Trophoblast cell (in vitro differentiated cells and primary cell): ENCODE results near the gene MKS1.

Experiments used
- DNase-seq, 2 donors: peaks; one replicate each; pipeline ENCODE4 v3.0.0-alpha.2; 2016
- H2AFZ ChIP-seq: 2 replicates; pipeline ENCODE4 v1.6.1; 2013; ENCODE audit warnings: low read length, moderate library complexity, mild to moderate bottlenecking; ENCODE audit not compliant: insufficient read depth, poor library complexity
- H2AK5ac ChIP-seq: 2 replicates; pipeline ENCODE4 v1.6.1; 2013; ENCODE audit warnings: mild to moderate bottlenecking, low read length
- H2BK120ac ChIP-seq: 2 replicates; pipeline ENCODE4 v1.6.1; 2013; ENCODE audit warnings: low read length, mild to moderate bottlenecking, moderate library complexity; ENCODE audit not compliant: insufficient read depth, poor library complexity
- H2BK12ac ChIP-seq: 2 replicates; pipeline ENCODE4 v1.6.1; 2013; ENCODE audit warnings: mild to moderate bottlenecking, low read length, moderate library complexity
- H2BK5ac ChIP-seq: 2 replicates; pipeline ENCODE4 v1.6.1; 2013; ENCODE audit warnings: low read length, low read depth, moderate library complexity, mild to moderate bottlenecking; ENCODE audit not compliant: poor library complexity
- H3K14ac ChIP-seq: 2 replicates; pipeline ENCODE4 v1.6.1; 2013; ENCODE audit warnings: mild to moderate bottlenecking, low read length
- H3K18ac ChIP-seq: 2 replicates; pipeline ENCODE4 v1.6.1; 2013; ENCODE audit warnings: mild to moderate bottlenecking, low read length
- H3K23ac ChIP-seq: 2 replicates; pipeline ENCODE4 v1.6.1; 2013; ENCODE audit warnings: low read length
- H3K27ac ChIP-seq: 2 replicates; pipeline ENCODE4 v1.5.1; 2013; ENCODE audit warnings: low read depth, mild to moderate bottlenecking, inconsistent platforms, low read length, moderate library complexity
- H3K27me3 ChIP-seq: 2 replicates; pipeline ENCODE4 v1.6.1; 2013; ENCODE audit warnings: inconsistent platforms, mild to moderate bottlenecking, low read length, moderate library complexity; ENCODE audit not compliant: insufficient read depth
- H3K36me3 ChIP-seq, 2 experiments: 1 replicate in 1 of 2; 2 replicates in 1 of 2; pipeline ENCODE4 v1.6.1; 2013; ENCODE audit warnings: low read length in 2 of 2, mild to moderate bottlenecking in 2 of 2, moderate library complexity in 1 of 2; ENCODE audit not compliant: insufficient read depth in 2 of 2, control insufficient read depth in 1 of 2
- H3K4ac ChIP-seq: 2 replicates; pipeline ENCODE4 v1.6.1; 2013; ENCODE audit warnings: low read depth, mild to moderate bottlenecking, low read length, moderate library complexity
- H3K4me1 ChIP-seq, 2 experiments: 1 replicate in 1 of 2; 2 replicates in 1 of 2; pipeline ENCODE4 v1.6.1; 2013; ENCODE audit warnings: low read length in 2 of 2, mild to moderate bottlenecking in 2 of 2, moderate library complexity in 1 of 2; ENCODE audit not compliant: insufficient read depth in 2 of 2, control insufficient read depth in 1 of 2
- H3K4me2 ChIP-seq: 2 replicates; pipeline ENCODE4 v1.6.1; 2013; ENCODE audit warnings: inconsistent platforms, mild to moderate bottlenecking, low read length, moderate library complexity
- H3K4me3 ChIP-seq: 2 replicates; pipeline ENCODE4 v1.5.1; 2013; ENCODE audit warnings: mild to moderate bottlenecking, low read depth, low read length, inconsistent platforms
- H3K79me1 ChIP-seq: one replicate; pipeline ENCODE4 v1.6.1; 2013; ENCODE audit warnings: low read length
- H3K79me2 ChIP-seq: 2 replicates; pipeline ENCODE4 v1.6.1; 2013; ENCODE audit warnings: low read length, mild to moderate bottlenecking; ENCODE audit not compliant: control insufficient read depth, insufficient read depth, poor library complexity
- H3K9ac ChIP-seq: 2 replicates; pipeline ENCODE4 v1.6.1; 2013; ENCODE audit warnings: mild to moderate bottlenecking, low read length
- H3K9me3 ChIP-seq: 2 replicates; pipeline ENCODE4 v1.6.1; 2013; ENCODE audit warnings: low read depth, mild to moderate bottlenecking, control low read depth, inconsistent platforms, low read length; ENCODE audit not compliant: insufficient read depth
- H4K12ac ChIP-seq: 2 replicates; pipeline ENCODE4 v1.6.1; 2013; ENCODE audit warnings: low read depth, mild to moderate bottlenecking, low read length, moderate library complexity
- H4K8ac ChIP-seq: 2 replicates; pipeline ENCODE4 v1.6.1; 2013; ENCODE audit warnings: low read depth, mild to moderate bottlenecking, low read length, moderate library complexity
- H4K91ac ChIP-seq: one replicate; pipeline ENCODE4 v1.6.1; 2013; ENCODE audit warnings: low read depth, mild to moderate bottlenecking, low read length, moderate library complexity
- WGBS: extraction: QIAGEN DNeasy Blood & Tissue Kit; methylation state at CpG from one replicate; pipeline ENCODE4 v1.1.7; 2013; ENCODE audit warnings: missing lambda C conversion rate; ENCODE audit not compliant: insufficient read length, insufficient coverage; ENCODE audit errors: extremely low coverage; 5-methylcytosine and 5-hydroxymethylcytosine counted together

MKS1 gene

DNA sequence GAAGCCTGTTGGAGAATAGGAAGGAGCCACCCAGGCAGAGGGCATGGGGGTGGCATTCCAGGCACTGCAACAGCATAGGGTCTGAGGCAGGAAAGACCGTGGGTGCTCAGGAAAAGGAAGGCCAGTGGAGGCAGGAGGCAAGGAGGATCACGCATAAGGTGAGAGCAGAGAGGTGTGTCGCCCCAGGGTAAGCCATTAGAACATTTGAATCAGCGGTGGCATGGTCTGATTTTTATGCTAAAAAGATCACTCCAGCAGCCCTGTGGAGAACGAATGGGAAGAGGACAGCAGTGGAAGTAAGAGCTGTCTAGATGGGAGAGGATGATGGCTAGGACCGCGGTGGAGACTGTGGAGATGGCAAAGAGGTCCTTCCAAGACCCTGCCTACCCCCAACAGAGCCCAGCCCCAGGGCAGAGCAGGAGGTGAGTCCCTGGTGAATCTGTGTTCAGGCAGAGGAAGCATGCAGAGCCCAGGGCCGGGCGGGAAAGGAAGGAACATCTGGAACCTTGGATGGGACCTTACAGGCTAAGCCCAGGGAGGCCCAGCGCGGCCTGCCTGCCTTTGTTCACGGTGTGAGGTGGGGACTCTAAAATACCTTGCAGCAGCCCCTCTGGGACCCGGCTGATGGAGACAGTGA, 27.2 kb upstream of the MKS1 start:
- no peak overlapping the region for H3K4me2 ChIP-seq
- H2BK12ac ChIP-seq, result no peak overlapping the region
- WGBS, result no CpG with 5 or more reads among the region's 13 CpGs
- H3K4me3 ChIP-seq, result no peak overlapping the region
- DNase-seq, result no peak
- peaks cover 2% of the 10 kb centered on the region for H3K9me3 ChIP-seq
- no peak overlapping the region for H2BK5ac ChIP-seq
- H3K27me3 ChIP-seq, result peaks cover 27% of the 10 kb centered on the region
- H3K36me3 ChIP-seq, result no peaks in the 10 kb centered on the region
- no peak overlapping the region for H3K23ac ChIP-seq
- no peak overlapping the region for H2BK120ac ChIP-seq
- H4K12ac ChIP-seq, result no peak overlapping the region
- no peak overlapping the region for H2AK5ac ChIP-seq
- H3K4ac ChIP-seq, result no peak overlapping the region
- H3K9ac ChIP-seq, result no peak overlapping the region
- H3K79me2 ChIP-seq, result no peaks in the 10 kb centered on the region
- peaks cover 4 to 6% of the 10 kb centered on the region in 2 experiments for H3K4me1 ChIP-seq
- no peaks in the 10 kb centered on the region for H3K79me1 ChIP-seq
- H2AFZ ChIP-seq, result no peak overlapping the region
- no peak overlapping the region for H3K27ac ChIP-seq
- no peak overlapping the region for H4K8ac ChIP-seq
- no peak overlapping the region for H3K14ac ChIP-seq
- H4K91ac ChIP-seq, result no peak overlapping the region
- no peak overlapping the region for H3K18ac ChIP-seq

DNA sequence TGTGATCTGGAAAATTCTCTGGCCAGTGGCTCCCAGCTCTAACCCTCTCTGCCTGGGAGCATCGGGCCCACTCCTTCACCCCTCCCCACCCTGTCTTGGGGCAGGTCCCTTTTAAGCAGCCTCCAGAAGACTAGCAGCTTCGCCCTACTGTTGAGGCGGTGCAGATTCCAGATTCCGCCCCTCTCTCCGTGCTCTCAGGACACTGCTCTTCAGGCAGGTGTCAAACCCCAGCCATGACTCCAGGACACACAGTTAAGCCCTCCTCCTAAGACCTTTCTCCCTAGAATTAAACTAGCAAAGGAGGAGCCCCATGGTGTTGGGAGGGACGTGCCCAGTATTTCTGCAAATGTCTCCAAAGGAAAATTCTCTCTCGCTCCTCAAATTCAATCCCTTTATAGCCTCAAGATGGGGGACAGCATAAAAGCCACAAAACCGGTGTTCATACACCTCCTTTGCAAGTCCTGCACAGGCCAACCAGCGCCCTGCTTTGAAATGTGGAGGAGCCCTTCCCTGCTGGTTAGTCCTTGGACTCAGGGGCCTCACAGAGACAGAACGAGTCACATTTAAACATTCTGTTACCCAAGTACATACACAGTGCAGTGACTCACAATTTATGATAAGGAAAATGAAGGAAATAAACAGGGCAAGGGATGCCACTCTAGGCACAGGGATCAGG, 26.5 kb upstream of the MKS1 start:
- no peaks in the 10 kb centered on the region for H3K36me3 ChIP-seq
- no peak overlapping the region for H4K91ac ChIP-seq
- H3K4me3 ChIP-seq, result no peak overlapping the region
- H3K79me1 ChIP-seq, result no peaks in the 10 kb centered on the region
- WGBS, result no CpG with 5 or more reads among the region's 10 CpGs
- H3K27ac ChIP-seq, result no peak overlapping the region
- H2AK5ac ChIP-seq, result no peak overlapping the region
- H3K4me2 ChIP-seq, result no peak overlapping the region
- no peak overlapping the region for H2AFZ ChIP-seq
- no peak overlapping the region for H2BK5ac ChIP-seq
- no peak overlapping the region for H3K4ac ChIP-seq
- H3K18ac ChIP-seq, result no peak overlapping the region
- no peak for DNase-seq
- no peak overlapping the region for H2BK120ac ChIP-seq
- H4K8ac ChIP-seq, result no peak overlapping the region
- no peaks in the 10 kb centered on the region for H3K79me2 ChIP-seq
- H3K23ac ChIP-seq, result no peak overlapping the region
- no peak overlapping the region for H2BK12ac ChIP-seq
- no peak overlapping the region for H3K9ac ChIP-seq
- no peak overlapping the region for H3K14ac ChIP-seq
- H3K27me3 ChIP-seq, result peaks cover 25% of the 10 kb centered on the region
- H4K12ac ChIP-seq, result no peak overlapping the region
- H3K4me1 ChIP-seq, result peaks cover 4 to 6% of the 10 kb centered on the region in 2 experiments
- H3K9me3 ChIP-seq, result peaks cover 2% of the 10 kb centered on the region

DNA sequence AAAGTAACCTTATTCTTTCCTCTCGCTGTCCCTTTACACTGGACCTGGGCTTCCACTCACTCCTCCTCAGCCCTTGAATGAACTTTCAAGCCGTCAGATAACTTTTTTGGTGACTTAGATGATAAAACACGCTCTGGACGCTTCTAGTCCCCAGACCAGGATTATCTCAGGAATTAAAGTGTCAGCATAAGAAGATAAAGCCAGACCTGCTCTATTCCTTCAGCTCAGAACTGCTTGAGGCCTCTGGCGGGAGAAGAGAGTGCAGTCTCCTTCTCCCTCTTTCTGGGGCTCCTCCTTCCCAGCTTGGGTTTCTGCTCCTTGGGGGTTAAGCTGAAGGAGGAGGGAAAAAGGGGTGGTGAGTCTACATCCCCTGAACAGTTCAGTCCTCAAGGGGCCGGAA, 25.9 kb upstream of the MKS1 start:
- Histone ChIP-seq H2AFZ (no peak overlapping the region), H2AK5ac (no peak overlapping the region), H3K27ac (no peak overlapping the region), H3K14ac (no peak overlapping the region), H3K4ac (no peak overlapping the region), H3K27me3 (peaks cover 19% of the 10 kb centered on the region), H2BK12ac (no peak overlapping the region), H4K8ac (no peak overlapping the region), H4K91ac (no peak overlapping the region), H3K79me1 (no peaks in the 10 kb centered on the region), H4K12ac (no peak overlapping the region), H3K36me3 (no peaks in the 10 kb centered on the region), H3K18ac (no peak overlapping the region), H2BK5ac (no peak overlapping the region), H3K4me3 (no peak overlapping the region), H3K9me3 (peaks cover 2% of the 10 kb centered on the region), H3K23ac (no peak overlapping the region), H3K4me2 (no peak overlapping the region), H2BK120ac (no peak overlapping the region), H3K4me1 (peaks cover 4 to 6% of the 10 kb centered on the region in 2 experiments), H3K79me2 (no peaks in the 10 kb centered on the region), H3K9ac (no peak overlapping the region)
- no peak for DNase-seq
- no CpG with 5 or more reads among the region's 6 CpGs for WGBS

DNA sequence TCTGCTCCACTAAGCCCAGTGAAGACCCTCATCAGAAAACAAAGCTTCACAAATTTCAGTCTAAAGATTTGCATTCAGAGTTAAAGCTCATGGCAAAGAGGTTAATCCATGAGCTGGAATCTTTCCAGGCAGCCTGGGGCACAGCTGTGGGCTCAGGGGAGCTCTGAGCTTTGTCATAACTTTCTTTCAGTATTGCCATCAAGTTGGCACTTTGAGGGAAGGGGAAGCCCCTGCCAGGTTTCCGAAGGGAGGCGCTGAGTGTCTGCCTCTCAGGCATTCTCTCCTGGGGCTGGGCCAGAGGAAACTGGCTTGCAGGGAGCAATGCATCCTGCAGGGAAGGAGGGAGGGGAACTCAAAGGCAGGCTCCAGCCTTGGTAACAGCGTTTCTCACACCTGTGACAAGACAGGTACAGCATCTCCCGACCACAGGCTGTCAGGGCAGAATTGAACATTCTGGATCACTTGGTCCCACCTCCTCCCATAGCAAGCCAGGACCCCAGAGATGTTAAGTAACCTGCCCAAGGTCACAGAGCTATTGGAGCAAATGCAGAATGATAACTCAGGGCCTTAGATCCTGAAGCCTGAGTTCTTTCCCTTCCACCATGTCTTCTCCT, 23.2 kb upstream of the MKS1 start:
- no peak overlapping the region for H2BK120ac ChIP-seq
- peaks cover 5% of the 10 kb centered on the region for H3K27me3 ChIP-seq
- H2BK12ac ChIP-seq, result no peak overlapping the region
- no peak overlapping the region for H3K9ac ChIP-seq
- no peaks in the 10 kb centered on the region for H3K36me3 ChIP-seq
- H3K27ac ChIP-seq, result no peak overlapping the region
- no peak overlapping the region for H4K91ac ChIP-seq
- no peak overlapping the region for H3K23ac ChIP-seq
- H3K79me1 ChIP-seq, result no peaks in the 10 kb centered on the region
- H2BK5ac ChIP-seq, result no peak overlapping the region
- no peak overlapping the region for H4K8ac ChIP-seq
- no peak overlapping the region for H3K18ac ChIP-seq
- H4K12ac ChIP-seq, result no peak overlapping the region
- no peak overlapping the region for H2AK5ac ChIP-seq
- H3K79me2 ChIP-seq, result no peaks in the 10 kb centered on the region
- DNase-seq, result no peak
- no peaks in the 10 kb centered on the region for H3K4me1 ChIP-seq
- H3K9me3 ChIP-seq, result no peaks in the 10 kb centered on the region
- H3K4me2 ChIP-seq, result no peak overlapping the region
- no peak overlapping the region for H2AFZ ChIP-seq
- H3K14ac ChIP-seq, result no peak overlapping the region
- H3K4ac ChIP-seq, result no peak overlapping the region
- no CpG with 5 or more reads among the region's 4 CpGs for WGBS
- H3K4me3 ChIP-seq, result no peak overlapping the region
